Measurements from ENCODE around the gene HIP1.

HIP1 gene

GRCh38 chr7:75590373-75591005 lies 148.3 kb downstream of the HIP1 start:
- ATAC-seq (ENCODE audit: low read depth) = no peak
- Histone ChIP-seq H3K4me3 (ENCODE audit: severe bottlenecking) (no peak overlapping the region), H3K9me3 (ENCODE audit: severe bottlenecking) (no peaks in the 10 kb centered on the region), H3K4me1 (ENCODE audit: insufficient read depth, poor library complexity, severe bottlenecking) (no peaks in the 10 kb centered on the region), H3K27me3 (ENCODE audit: insufficient read depth, poor library complexity, severe bottlenecking) (no peaks in the 10 kb centered on the region), H3K36me3 (ENCODE audit: low read depth) (peaks cover 8% of the 10 kb centered on the region), H3K27ac (ENCODE audit: poor library complexity, severe bottlenecking) (no peak overlapping the region)
- no peak for TF ChIP-seq CTCF (IDR thresholded peaks at IDR 0.05; ENCODE audit: poor library complexity, severe bottlenecking)
- no peak for DNase-seq (ENCODE audit: low spot score)

- H3K4me3 ChIP-seq (ENCODE audit: severe bottlenecking) = no peak overlapping the region
- H3K27me3 ChIP-seq (ENCODE audit: insufficient read depth, poor library complexity, severe bottlenecking) = no peaks in the 10 kb centered on the region
- no peak for ATAC-seq (ENCODE audit: low read depth)
- no peak for TF ChIP-seq CTCF (IDR thresholded peaks at IDR 0.05; ENCODE audit: poor library complexity, severe bottlenecking)
- H3K9me3 ChIP-seq (ENCODE audit: severe bottlenecking) = no peaks in the 10 kb centered on the region
- H3K36me3 ChIP-seq (ENCODE audit: low read depth) = peaks cover 4% of the 10 kb centered on the region; the same call in 1 of the 2 replicates
- no peak overlapping the region for H3K27ac ChIP-seq (ENCODE audit: poor library complexity, severe bottlenecking)
- H3K4me1 ChIP-seq (ENCODE audit: insufficient read depth, poor library complexity, severe bottlenecking) = no peaks in the 10 kb centered on the region
- DNase-seq (ENCODE audit: low spot score) = no peak
These were observed 154.4 kb downstream of the HIP1 start for GRCh38 chr7:75584354-75584753.

- H3K4me1 ChIP-seq (ENCODE audit: insufficient read depth, poor library complexity, severe bottlenecking) = no peaks in the 10 kb centered on the region
These were observed 155.5 kb downstream of the HIP1 start for GRCh38 chr7:75583255-75583654.

GRCh38 chr7:75579899-75580298 lies 158.8 kb downstream of the HIP1 start:
- H3K27ac ChIP-seq (ENCODE audit: poor library complexity, severe bottlenecking) = no peak overlapping the region
- TF ChIP-seq CTCF (IDR thresholded peaks at IDR 0.05; ENCODE audit: poor library complexity, severe bottlenecking) = no peak
- H3K4me3 ChIP-seq (ENCODE audit: severe bottlenecking) = no peak overlapping the region
- H3K9me3 ChIP-seq (ENCODE audit: severe bottlenecking) = no peaks in the 10 kb centered on the region
- no peak for ATAC-seq (ENCODE audit: low read depth)
- no peaks in the 10 kb centered on the region for H3K27me3 ChIP-seq (ENCODE audit: insufficient read depth, poor library complexity, severe bottlenecking)
- no peak for DNase-seq (ENCODE audit: low spot score)
- H3K36me3 ChIP-seq (ENCODE audit: low read depth) = no peaks in the 10 kb centered on the region
- H3K4me1 ChIP-seq (ENCODE audit: insufficient read depth, poor library complexity, severe bottlenecking) = no peaks in the 10 kb centered on the region

More at GRCh38 chr7:75583255-75583654, 155.5 kb downstream of the HIP1 start:
- no peak for DNase-seq (ENCODE audit: low spot score)
- Histone ChIP-seq H3K27me3 (ENCODE audit: insufficient read depth, poor library complexity, severe bottlenecking) (no peaks in the 10 kb centered on the region), H3K4me3 (ENCODE audit: severe bottlenecking) (no peak overlapping the region), H3K9me3 (ENCODE audit: severe bottlenecking) (no peaks in the 10 kb centered on the region), H3K27ac (ENCODE audit: poor library complexity, severe bottlenecking) (no peak overlapping the region), H3K36me3 (ENCODE audit: low read depth) (peaks cover 4% of the 10 kb centered on the region; the same call in 1 of the 2 replicates)
- ATAC-seq (ENCODE audit: low read depth) = no peak
- no peak for TF ChIP-seq CTCF (IDR thresholded peaks at IDR 0.05; ENCODE audit: poor library complexity, severe bottlenecking)

GRCh38 chr7:75578081-75578480 lies 160.7 kb downstream of the HIP1 start:
- H3K36me3 ChIP-seq (ENCODE audit: low read depth) = no peaks in the 10 kb centered on the region
- no peaks in the 10 kb centered on the region for H3K9me3 ChIP-seq (ENCODE audit: severe bottlenecking)

More at GRCh38 chr7:75578081-75578480, 160.7 kb downstream of the HIP1 start:
- DNase-seq (ENCODE audit: low spot score) (no peak), ATAC-seq (ENCODE audit: low read depth) (no peak)
- H3K4me3 ChIP-seq (ENCODE audit: severe bottlenecking) = no peak overlapping the region
- no peaks in the 10 kb centered on the region for H3K27me3 ChIP-seq (ENCODE audit: insufficient read depth, poor library complexity, severe bottlenecking)
- no peak overlapping the region for H3K27ac ChIP-seq (ENCODE audit: poor library complexity, severe bottlenecking)
- H3K4me1 ChIP-seq (ENCODE audit: insufficient read depth, poor library complexity, severe bottlenecking) = no peaks in the 10 kb centered on the region
- TF ChIP-seq CTCF (IDR thresholded peaks at IDR 0.05; ENCODE audit: poor library complexity, severe bottlenecking) = no peak
